Neural crest cell (in vitro differentiated cells): ENCODE results near the gene ABCB6. TPM values are rescaled to one million over a fixed set of nuclear protein-coding genes. Genes with fewer than 3 reads are reported as not detected.

Experiments used
- DNase-seq: peaks from one replicate; pipeline ENCODE4 v3.0.0; 2021; ENCODE audit warnings: low read depth, mixed read lengths, low spot score
- H3K27ac Mint-ChIP-seq: one replicate; pipeline ENCODE4 v1.8.0; 2021; ENCODE audit warnings: mild to moderate bottlenecking, mixed read lengths; ENCODE audit not compliant: unreplicated experiment
- H3K27me3 Mint-ChIP-seq: 2 replicates; pipeline ENCODE4 v1.8.0; 2021; ENCODE audit warnings: low read depth, mild to moderate bottlenecking, mixed read lengths
- H3K36me3 Mint-ChIP-seq: 2 replicates; pipeline ENCODE4 v1.8.0; 2021; ENCODE audit warnings: low read depth, mild to moderate bottlenecking, mixed read lengths
- H3K4me1 Mint-ChIP-seq: 2 replicates; pipeline ENCODE4 v1.8.0; 2021; ENCODE audit warnings: mixed read lengths
- H3K4me3 Mint-ChIP-seq: one replicate; pipeline ENCODE4 v1.8.0; 2021; ENCODE audit warnings: mild to moderate bottlenecking, mixed read lengths
- H3K9me3 Mint-ChIP-seq: 2 replicates; pipeline ENCODE4 v1.8.0; 2021; ENCODE audit warnings: mixed read lengths
- total RNA-seq: library from RNA; stranded (reverse); gene quantifications from 2 replicates; pipeline ENCODE4 v1.2.1, GENCODE V29; 2021
- TF ChIP-seq, protein P1 (sequence below): fragments of 200-600 bp; sonication (generic); conservative IDR thresholded peaks from 2 replicates; pipeline ENCODE4 v1.5.0; 2021; ENCODE audit warnings: antibody characterized with exemption, mild to moderate bottlenecking

The ABCB6 gene
- total RNA-seq, 1 donor from 2014 or later, result 39.1 TPM

DNA sequence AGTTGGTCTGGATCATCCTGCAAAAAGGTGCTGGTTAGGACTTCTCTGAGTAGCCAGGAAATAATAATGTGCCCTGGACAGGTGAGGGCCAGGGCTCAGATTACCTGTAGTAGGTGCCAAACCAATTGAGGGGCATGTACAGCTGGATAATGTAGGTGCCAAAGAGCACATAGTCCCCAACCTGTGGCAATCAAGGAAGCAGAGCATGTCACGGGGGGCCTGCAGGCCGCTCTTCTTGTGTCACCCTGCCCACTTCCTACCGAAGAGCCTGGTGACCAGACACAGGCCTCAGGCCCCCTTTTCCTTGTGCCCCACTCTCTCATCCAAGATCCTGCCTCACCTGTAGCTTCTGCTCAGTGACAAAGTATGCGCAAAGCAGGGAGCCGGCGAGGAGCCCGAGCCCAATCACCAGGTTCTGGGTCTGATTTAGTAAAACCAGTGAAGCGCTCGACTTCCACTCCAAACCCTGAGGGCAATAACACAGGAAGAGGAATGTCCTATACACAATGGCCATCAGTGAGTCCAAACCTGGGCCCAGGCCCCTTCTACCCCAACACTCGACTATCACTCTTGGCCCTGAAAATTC, 5.2 kb downstream of the ABCB6 start:
- H3K4me3 Mint-ChIP-seq, result peak overlapping the region; percentile 15
- peaks cover 14% of the 10 kb centered on the region for H3K4me1 Mint-ChIP-seq
- TF ChIP-seq, protein P1, sequence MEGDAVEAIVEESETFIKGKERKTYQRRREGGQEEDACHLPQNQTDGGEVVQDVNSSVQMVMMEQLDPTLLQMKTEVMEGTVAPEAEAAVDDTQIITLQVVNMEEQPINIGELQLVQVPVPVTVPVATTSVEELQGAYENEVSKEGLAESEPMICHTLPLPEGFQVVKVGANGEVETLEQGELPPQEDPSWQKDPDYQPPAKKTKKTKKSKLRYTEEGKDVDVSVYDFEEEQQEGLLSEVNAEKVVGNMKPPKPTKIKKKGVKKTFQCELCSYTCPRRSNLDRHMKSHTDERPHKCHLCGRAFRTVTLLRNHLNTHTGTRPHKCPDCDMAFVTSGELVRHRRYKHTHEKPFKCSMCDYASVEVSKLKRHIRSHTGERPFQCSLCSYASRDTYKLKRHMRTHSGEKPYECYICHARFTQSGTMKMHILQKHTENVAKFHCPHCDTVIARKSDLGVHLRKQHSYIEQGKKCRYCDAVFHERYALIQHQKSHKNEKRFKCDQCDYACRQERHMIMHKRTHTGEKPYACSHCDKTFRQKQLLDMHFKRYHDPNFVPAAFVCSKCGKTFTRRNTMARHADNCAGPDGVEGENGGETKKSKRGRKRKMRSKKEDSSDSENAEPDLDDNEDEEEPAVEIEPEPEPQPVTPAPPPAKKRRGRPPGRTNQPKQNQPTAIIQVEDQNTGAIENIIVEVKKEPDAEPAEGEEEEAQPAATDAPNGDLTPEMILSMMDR, result no peak
- DNase-seq, result no peak
- no peaks in the 10 kb centered on the region for H3K9me3 Mint-ChIP-seq
- H3K27me3 Mint-ChIP-seq, result no peaks in the 10 kb centered on the region
- H3K27ac Mint-ChIP-seq, result no peak overlapping the region
- peaks cover 2% of the 10 kb centered on the region for H3K36me3 Mint-ChIP-seq

DNA sequence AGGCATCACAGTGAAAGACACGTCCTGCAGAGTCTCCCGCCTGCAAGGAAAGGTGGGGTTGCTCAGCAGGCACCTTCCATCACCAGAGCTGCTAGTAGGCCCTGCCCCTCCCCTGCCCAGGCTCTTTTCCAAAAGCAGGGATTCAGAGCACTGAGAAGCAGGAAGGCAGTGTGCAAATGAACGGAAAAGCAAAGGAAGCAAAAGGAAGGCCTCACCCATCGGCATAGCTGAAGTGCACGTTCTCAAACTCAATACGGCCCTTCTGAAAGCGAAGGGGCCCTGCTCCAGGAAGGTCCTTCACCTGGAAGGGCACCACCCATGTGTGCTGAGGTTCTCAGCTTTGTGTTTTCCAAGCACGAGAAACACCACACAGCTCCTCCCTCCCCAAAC, 5.7 kb downstream of the ABCB6 start:
- DNase-seq, result no peak
- Mint-ChIP-seq H3K9me3 (no peaks in the 10 kb centered on the region), H3K4me1 (peaks cover 17% of the 10 kb centered on the region), H3K36me3 (peaks cover 6% of the 10 kb centered on the region), H3K4me3 (no peak overlapping the region), H3K27ac (no peak overlapping the region), H3K27me3 (no peaks in the 10 kb centered on the region)
- TF ChIP-seq, protein P1, result no peak

DNA sequence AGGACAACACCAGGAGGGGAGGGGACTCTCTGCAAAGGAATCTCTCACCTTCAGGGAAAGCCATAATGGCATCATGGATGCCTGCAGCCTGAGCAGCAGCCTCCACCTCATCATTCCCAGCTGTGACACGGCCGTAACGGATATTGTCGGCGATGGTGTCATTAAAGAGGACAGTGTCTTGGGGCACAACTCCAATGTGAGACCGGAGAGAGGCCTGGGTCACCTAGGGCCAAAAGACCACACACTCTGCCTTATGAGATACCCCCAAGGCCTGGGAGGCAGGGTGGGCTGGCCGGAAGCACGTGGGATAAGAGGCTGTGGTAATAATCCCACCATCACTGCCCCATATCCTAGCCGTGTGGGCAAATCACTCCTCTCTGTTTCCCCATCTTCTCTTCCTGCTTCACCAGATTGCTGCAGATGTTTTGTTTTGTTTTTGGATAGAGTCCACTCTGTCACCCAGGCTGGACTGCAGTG, 7.8 kb downstream of the ABCB6 start:
- peaks cover 3% of the 10 kb centered on the region for H3K27me3 Mint-ChIP-seq
- peaks cover 21% of the 10 kb centered on the region for H3K4me1 Mint-ChIP-seq
- no peak for DNase-seq
- H3K36me3 Mint-ChIP-seq, result peaks cover 4% of the 10 kb centered on the region
- H3K27ac Mint-ChIP-seq, result no peak overlapping the region
- H3K4me3 Mint-ChIP-seq, result peak overlapping the region; percentile 62
- TF ChIP-seq, protein P1, result no peak
- H3K9me3 Mint-ChIP-seq, result no peaks in the 10 kb centered on the region

DNA sequence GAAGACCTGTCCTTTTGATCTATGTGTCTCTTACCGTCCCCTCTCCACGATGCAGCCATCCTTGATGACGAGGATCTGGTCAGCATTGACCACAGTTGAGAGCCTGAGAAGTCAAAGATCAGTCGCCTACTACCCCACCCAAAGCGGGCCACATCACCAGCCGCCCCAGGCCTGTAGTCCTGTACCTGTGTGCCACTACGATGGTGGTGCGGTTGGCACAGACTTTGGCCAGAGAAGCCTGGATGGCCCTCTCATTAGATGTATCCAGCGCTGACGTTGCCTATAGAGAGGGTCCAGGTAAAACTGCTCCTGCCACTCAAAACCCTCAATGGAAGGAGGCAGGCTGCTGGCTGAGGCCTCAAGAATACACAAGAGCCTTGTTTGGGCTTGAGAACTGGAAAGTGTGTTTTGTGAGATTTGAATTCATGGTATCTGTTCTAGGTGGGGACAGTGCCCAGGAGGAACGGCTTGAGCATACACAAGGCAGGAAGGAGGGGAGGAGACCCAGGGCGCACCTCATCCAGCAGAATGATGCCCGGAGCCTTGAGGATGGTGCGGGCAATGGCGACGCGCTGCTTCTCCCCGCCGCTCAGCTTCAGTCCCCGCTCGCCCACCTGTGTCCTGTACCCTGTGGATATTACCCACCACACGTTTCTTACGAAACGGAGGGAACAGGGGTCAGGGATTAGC, 8.4 kb downstream of the ABCB6 start:
- peaks cover 21% of the 10 kb centered on the region for H3K4me1 Mint-ChIP-seq
- TF ChIP-seq, protein P1, result no peak
- DNase-seq, result no peak
- peak overlapping the region; percentile 92 for H3K27ac Mint-ChIP-seq
- no peak overlapping the region for H3K4me3 Mint-ChIP-seq
- peaks cover 3% of the 10 kb centered on the region for H3K27me3 Mint-ChIP-seq
- peaks cover 4% of the 10 kb centered on the region for H3K36me3 Mint-ChIP-seq
- H3K9me3 Mint-ChIP-seq, result no peaks in the 10 kb centered on the region

DNA sequence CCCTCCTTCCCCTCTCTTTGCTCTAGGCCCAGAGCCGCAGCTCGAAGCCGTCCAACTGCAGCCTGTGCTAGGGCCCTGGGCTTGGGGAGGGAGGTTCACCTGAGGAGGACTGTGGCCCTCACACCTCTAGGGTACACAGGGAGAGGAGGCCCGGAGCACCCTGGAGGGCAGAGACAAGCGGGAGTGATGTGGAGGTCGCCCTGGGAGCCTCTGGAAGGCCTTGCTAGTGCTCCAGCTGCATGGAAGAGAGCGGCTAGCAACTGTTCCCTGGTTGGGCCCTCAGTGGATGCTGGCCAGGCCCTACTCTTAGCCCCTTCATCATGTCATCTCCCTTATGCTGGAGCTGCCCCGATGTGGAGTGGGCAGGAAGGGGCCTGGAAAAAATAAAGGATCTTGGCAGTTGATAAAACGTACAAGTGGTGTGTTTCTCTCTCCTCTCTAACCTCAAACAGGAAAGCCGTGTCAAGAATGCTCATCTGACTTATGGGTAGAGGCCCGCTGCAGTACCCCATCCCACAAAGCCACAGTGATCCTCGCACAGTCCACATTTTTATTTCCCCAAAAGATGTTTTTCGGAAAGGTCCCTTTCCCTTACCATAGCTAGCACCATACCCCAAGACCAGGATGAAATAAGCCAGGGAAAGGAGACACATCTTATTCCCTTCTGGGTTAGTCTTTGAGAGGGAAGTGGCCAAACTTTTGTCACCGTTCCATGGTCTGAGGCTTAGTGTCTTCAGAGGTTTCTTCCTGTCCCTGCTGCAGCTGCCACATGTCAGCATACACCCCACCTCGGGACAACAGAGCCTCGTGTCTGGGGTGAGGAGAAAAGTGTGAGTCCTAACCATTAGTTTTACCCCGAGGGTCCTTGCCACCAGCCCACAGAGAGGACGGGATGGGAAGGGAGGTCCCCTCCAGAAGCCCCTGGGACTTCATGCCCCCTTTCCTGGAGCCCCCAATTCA, 9.2 kb downstream of the ABCB6 start:
- H3K4me3 Mint-ChIP-seq, result peak overlapping the region; percentile 80
- H3K9me3 Mint-ChIP-seq, result peaks cover under 1% of the 10 kb centered on the region
- peaks cover 3% of the 10 kb centered on the region for H3K27me3 Mint-ChIP-seq
- TF ChIP-seq, protein P1, result no peak
- no peak for DNase-seq
- peak overlapping the region; percentile 92 for H3K27ac Mint-ChIP-seq
- H3K4me1 Mint-ChIP-seq, result peaks cover 21% of the 10 kb centered on the region
- peaks cover 4% of the 10 kb centered on the region for H3K36me3 Mint-ChIP-seq
